Neural cell (in vitro differentiated cells): ENCODE data around the gene EPHA1.

Source experiments
- EZH2 ChIP-seq: fragments of 200-600, 300-800 bp; shearing (Covaris generic), sonication (generic); IDR thresholded peaks from 2 replicates; pipeline ENCODE4 v1.6.1; 2014; ENCODE audit warnings: antibody characterized with exemption, low read length, borderline replicate concordance, mild to moderate bottlenecking; ENCODE audit not compliant: insufficient read depth, poor library complexity, severe bottlenecking
- MXI1 ChIP-seq: fragments of 450-650 bp; conservative IDR thresholded peaks from 2 replicates; pipeline ENCODE4 v1.6.1; 2014; ENCODE audit warnings: antibody characterized with exemption, mild to moderate bottlenecking; ENCODE audit not compliant: poor library complexity, severe bottlenecking
- POLR2AphosphoS5 ChIP-seq: IDR thresholded peaks from 2 replicates; pipeline ENCODE4 v1.6.1; 2012
- RAD21 ChIP-seq: fragments of 450-650 bp; conservative IDR thresholded peaks from 2 replicates; pipeline ENCODE4 v1.6.1; 2014; ENCODE audit warnings: antibody characterized with exemption, mild to moderate bottlenecking, moderate library complexity
- TF ChIP-seq, protein P1 (sequence below): fragments of 450-650 bp; IDR thresholded peaks from 2 replicates; pipeline ENCODE4 v1.5.1; 2014; ENCODE audit warnings: antibody characterized with exemption, mild to moderate bottlenecking, moderate library complexity; ENCODE audit not compliant: poor library complexity, severe bottlenecking
- TF ChIP-seq, protein P2 (sequence below): IDR thresholded peaks from 2 replicates; pipeline ENCODE4 v1.6.1; 2012; ENCODE audit warnings: borderline replicate concordance

DNA sequence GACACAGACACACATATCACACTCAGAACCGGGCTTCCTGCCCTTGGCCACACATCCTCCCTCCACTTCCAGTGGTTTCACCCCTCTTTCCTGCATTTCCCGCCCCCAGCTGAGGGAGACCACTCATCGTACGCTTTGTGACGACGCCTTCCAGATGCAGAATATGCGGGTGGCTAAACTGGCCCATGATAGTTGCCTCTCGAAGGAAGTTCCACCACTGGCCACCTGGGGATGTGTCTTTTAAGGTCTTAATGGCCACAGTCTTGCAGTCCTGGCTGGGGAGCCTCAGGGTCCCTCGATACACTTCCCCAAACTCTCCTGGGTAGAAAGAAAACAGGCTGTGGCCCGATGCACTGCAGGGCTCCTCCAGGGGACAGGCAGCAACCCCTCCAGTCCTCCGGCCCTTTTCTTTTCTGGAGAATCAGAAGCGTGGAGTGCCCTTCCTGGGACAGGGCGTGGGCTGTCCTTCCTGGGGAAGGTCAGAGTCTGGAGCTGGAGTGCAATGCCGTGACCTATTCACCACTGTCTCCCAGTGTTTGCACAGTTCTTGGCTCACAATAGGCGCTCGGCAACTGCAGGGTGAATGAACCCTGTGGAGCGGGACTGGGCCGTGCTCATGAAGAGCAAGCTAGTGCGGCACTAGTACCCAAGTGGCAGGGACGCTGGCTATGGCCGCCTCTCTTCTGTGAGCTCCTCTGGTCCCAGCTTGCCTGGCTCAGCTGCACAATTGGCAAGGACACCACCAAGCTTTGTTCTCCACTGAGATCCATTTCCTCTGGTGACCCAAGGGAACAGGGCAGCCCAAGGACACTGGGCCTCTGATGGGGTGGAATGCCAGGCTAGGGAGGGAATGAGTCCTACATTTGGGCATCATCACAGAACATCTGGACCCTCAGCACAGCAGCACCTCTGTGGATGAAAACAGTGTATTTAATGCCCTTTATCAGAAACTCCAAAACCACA, 13.2 kb downstream of the EPHA1 start:
- TF ChIP-seq, protein P1, sequence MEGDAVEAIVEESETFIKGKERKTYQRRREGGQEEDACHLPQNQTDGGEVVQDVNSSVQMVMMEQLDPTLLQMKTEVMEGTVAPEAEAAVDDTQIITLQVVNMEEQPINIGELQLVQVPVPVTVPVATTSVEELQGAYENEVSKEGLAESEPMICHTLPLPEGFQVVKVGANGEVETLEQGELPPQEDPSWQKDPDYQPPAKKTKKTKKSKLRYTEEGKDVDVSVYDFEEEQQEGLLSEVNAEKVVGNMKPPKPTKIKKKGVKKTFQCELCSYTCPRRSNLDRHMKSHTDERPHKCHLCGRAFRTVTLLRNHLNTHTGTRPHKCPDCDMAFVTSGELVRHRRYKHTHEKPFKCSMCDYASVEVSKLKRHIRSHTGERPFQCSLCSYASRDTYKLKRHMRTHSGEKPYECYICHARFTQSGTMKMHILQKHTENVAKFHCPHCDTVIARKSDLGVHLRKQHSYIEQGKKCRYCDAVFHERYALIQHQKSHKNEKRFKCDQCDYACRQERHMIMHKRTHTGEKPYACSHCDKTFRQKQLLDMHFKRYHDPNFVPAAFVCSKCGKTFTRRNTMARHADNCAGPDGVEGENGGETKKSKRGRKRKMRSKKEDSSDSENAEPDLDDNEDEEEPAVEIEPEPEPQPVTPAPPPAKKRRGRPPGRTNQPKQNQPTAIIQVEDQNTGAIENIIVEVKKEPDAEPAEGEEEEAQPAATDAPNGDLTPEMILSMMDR = no peak
- TF ChIP-seq POLR2AphosphoS5 (no peak), EZH2 (no peak), RAD21 (no peak), MXI1 (no peak)
- TF ChIP-seq, protein P2, sequence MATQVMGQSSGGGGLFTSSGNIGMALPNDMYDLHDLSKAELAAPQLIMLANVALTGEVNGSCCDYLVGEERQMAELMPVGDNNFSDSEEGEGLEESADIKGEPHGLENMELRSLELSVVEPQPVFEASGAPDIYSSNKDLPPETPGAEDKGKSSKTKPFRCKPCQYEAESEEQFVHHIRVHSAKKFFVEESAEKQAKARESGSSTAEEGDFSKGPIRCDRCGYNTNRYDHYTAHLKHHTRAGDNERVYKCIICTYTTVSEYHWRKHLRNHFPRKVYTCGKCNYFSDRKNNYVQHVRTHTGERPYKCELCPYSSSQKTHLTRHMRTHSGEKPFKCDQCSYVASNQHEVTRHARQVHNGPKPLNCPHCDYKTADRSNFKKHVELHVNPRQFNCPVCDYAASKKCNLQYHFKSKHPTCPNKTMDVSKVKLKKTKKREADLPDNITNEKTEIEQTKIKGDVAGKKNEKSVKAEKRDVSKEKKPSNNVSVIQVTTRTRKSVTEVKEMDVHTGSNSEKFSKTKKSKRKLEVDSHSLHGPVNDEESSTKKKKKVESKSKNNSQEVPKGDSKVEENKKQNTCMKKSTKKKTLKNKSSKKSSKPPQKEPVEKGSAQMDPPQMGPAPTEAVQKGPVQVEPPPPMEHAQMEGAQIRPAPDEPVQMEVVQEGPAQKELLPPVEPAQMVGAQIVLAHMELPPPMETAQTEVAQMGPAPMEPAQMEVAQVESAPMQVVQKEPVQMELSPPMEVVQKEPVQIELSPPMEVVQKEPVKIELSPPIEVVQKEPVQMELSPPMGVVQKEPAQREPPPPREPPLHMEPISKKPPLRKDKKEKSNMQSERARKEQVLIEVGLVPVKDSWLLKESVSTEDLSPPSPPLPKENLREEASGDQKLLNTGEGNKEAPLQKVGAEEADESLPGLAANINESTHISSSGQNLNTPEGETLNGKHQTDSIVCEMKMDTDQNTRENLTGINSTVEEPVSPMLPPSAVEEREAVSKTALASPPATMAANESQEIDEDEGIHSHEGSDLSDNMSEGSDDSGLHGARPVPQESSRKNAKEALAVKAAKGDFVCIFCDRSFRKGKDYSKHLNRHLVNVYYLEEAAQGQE = no peak
